ENCODE measurements around the gene ZNF414. TPM values are rescaled to one million over a fixed set of nuclear protein-coding genes. Genes with fewer than 3 reads are reported as not detected.

ZNF414 gene
- total and polyA plus RNA-seq, 2 of the 4 experiments (the other 2 are of a cell fraction) = 3.2 to 14.2 TPM

DNA sequence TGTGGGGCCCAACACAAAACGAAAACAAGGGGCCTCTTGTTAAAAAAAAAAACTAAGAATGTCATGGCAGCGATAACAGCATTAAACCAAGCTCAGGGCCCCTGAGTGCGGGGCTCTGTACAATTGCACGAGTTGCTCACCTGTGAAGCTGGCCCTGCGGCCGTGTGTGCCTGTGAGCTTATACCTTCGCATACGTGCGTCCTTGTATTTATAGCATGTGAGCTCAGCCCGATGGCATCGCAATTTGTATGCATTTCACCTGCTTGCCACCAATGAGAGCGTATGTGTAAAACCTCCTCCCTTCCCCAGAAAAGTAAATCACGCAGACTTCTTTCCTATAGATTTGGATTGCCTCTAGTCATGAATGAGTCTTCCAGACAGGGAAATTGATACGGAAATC, 52.1 kb downstream of the ZNF414 start:
- no peak for DNase-seq
- Histone ChIP-seq H3K4me2 (ENCODE audit: low read depth, low read length) (no peak overlapping the region), H2AK9ac (replicated peaks; ENCODE audit: low read depth, low read length, poor library complexity) (no peak overlapping the region), H2AFZ (replicated peaks; ENCODE audit: low read length, poor library complexity) (no peak overlapping the region), H2AK5ac (ENCODE audit: low read depth, low read length) (no peak overlapping the region), H2BK20ac (ENCODE audit: low read depth, low read length) (no peak overlapping the region), H4K20me1 (ENCODE audit: insufficient read depth, low read length) (peaks cover 96% of the 10 kb centered on the region), H3K9me3 (ENCODE audit: control insufficient read depth, insufficient read depth, low read length) (no peaks in the 10 kb centered on the region), H3K14ac (replicated peaks; ENCODE audit: low read depth, low read length) (no peak overlapping the region), H3K23ac (ENCODE audit: low read depth, low read length) (no peak overlapping the region), H4K8ac (ENCODE audit: low read depth in 2 of 2, low read length in 2 of 2) (no peak overlapping the region), H3K9me1 (ENCODE audit: insufficient read depth, low read length) (peaks cover 33% of the 10 kb centered on the region), H3K4me3 (ENCODE audit: insufficient read depth, low read depth, low read length) (no peak overlapping the region), H3K18ac (ENCODE audit: low read depth, low read length) (no peak overlapping the region), H2BK120ac (ENCODE audit: low read depth, low read length) (no peak overlapping the region), H3K4ac (ENCODE audit: low read depth, low read length) (no peak overlapping the region), H2BK5ac (ENCODE audit: low read depth, low read length, poor library complexity, severe bottlenecking) (no peak overlapping the region), H4K5ac (ENCODE audit: low read depth, low read length) (no peak overlapping the region), H3K27me3 (ENCODE audit: control insufficient read depth, insufficient read depth, low read length) (no peaks in the 10 kb centered on the region), H3K27ac (ENCODE audit: insufficient read depth, low read length) (no peak overlapping the region), H2BK15ac (ENCODE audit: low read depth, low read length) (no peak overlapping the region), H3K4me1 (ENCODE audit: control insufficient read depth, insufficient read depth, low read length) (peaks cover 39% of the 10 kb centered on the region), H3K79me1 (ENCODE audit: low read depth in 1 of 2, low read length in 2 of 2) (peaks cover 24 to 84% of the 10 kb centered on the region in 2 experiments), H4K91ac (ENCODE audit: insufficient read depth, low read depth, low read length) (no peak overlapping the region), H3K56ac (ENCODE audit: extremely low read depth, insufficient read depth, low read length) (no peak overlapping the region), H3K9ac (ENCODE audit: low read depth, low read length) (no peak overlapping the region), H3K36me3 (ENCODE audit: control insufficient read depth, insufficient read depth, low read length) (peaks cover 29% of the 10 kb centered on the region)
- 96% methylated on average over 7 of the region's 14 CpGs; no CpG with 5 or more reads in 1 of the 2 experiments for WGBS, 2 experiments (ENCODE audit: extremely low coverage in 2 of 2, insufficient read length in 1 of 2)
- dilution Hi-C loops (cut with HindIII; ENCODE audit: low sequenced_read_pairs, unreplicated experiment) = no loop called here
- ATAC-seq (ENCODE audit: low read depth) = no peak
- BruUV-seq (replicated peaks) = no TSS peak
- in situ Hi-C loops (cut with MboI; ENCODE audit: low sequenced_read_pairs) = no loop called here
- intact Hi-C loops (cut with micrococcal nuclease) = no loop called here
- no peak for TF ChIP-seq RAD21 (IDR thresholded peaks at IDR 0.05; ENCODE audit: low read length)
- TF ChIP-seq POLR2A (IDR thresholded peaks at IDR 0.05; ENCODE audit: low read depth, low read length) = no peak
- TF ChIP-seq, protein P1, sequence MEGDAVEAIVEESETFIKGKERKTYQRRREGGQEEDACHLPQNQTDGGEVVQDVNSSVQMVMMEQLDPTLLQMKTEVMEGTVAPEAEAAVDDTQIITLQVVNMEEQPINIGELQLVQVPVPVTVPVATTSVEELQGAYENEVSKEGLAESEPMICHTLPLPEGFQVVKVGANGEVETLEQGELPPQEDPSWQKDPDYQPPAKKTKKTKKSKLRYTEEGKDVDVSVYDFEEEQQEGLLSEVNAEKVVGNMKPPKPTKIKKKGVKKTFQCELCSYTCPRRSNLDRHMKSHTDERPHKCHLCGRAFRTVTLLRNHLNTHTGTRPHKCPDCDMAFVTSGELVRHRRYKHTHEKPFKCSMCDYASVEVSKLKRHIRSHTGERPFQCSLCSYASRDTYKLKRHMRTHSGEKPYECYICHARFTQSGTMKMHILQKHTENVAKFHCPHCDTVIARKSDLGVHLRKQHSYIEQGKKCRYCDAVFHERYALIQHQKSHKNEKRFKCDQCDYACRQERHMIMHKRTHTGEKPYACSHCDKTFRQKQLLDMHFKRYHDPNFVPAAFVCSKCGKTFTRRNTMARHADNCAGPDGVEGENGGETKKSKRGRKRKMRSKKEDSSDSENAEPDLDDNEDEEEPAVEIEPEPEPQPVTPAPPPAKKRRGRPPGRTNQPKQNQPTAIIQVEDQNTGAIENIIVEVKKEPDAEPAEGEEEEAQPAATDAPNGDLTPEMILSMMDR (conservative IDR thresholded peaks at IDR 0.05; ENCODE audit: low read depth, low read length) = no peak
- no peak for TF ChIP-seq CHD1 (IDR thresholded peaks at IDR 0.05; ENCODE audit: low read depth, low read length)
- no peak for TF ChIP-seq NFE2L2 (IDR thresholded peaks at IDR 0.05; ENCODE audit: low read depth, low read length)
- TF ChIP-seq CEBPB (IDR thresholded peaks at IDR 0.05; ENCODE audit: low read depth, low read length) = no peak
- no peak for TF ChIP-seq SMC3 (IDR thresholded peaks at IDR 0.05; ENCODE audit: low read depth, low read length)
- TF ChIP-seq USF2 (IDR thresholded peaks at IDR 0.05; ENCODE audit: low read depth, low read length) = no peak
- TF ChIP-seq MXI1 (IDR thresholded peaks at IDR 0.05; ENCODE audit: borderline replicate concordance, low read depth, low read length) = no peak
- TF ChIP-seq RFX5 (IDR thresholded peaks at IDR 0.05; ENCODE audit: low read depth, low read length) = no peak
- no peak for TF ChIP-seq MAFK (IDR thresholded peaks at IDR 0.05; ENCODE audit: low read depth, low read length)
- TF ChIP-seq, protein P2, sequence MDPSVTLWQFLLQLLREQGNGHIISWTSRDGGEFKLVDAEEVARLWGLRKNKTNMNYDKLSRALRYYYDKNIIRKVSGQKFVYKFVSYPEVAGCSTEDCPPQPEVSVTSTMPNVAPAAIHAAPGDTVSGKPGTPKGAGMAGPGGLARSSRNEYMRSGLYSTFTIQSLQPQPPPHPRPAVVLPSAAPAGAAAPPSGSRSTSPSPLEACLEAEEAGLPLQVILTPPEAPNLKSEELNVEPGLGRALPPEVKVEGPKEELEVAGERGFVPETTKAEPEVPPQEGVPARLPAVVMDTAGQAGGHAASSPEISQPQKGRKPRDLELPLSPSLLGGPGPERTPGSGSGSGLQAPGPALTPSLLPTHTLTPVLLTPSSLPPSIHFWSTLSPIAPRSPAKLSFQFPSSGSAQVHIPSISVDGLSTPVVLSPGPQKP (IDR thresholded peaks at IDR 0.05; ENCODE audit: borderline replicate concordance, low read depth, low read length) = no peak
- TF ChIP-seq MAZ (IDR thresholded peaks at IDR 0.05; ENCODE audit: borderline replicate concordance, low read depth, low read length) = no peak
- no peak for TF ChIP-seq BHLHE40 (IDR thresholded peaks at IDR 0.05; ENCODE audit: low read depth, low read length)
- no peak for TF ChIP-seq RCOR1 (IDR thresholded peaks at IDR 0.05; ENCODE audit: insufficient replicate concordance, low read length)
- TF ChIP-seq FOS (IDR thresholded peaks at IDR 0.05; ENCODE audit: low read depth, low read length) = no peak
- ChIA-PET CTCF (interaction anchor here (1.2 kb wide), 1 partner anchor 120 kb away, joined by 4 read pairs; no protein-coding TSS in a partner anchor), POLR2A (ENCODE audit: unreplicated experiment) (interaction anchor here (0.6 kb wide), 2 partner anchors 38 to 96 kb away, joined by 9 to 10 read pairs; no protein-coding TSS in a partner anchor)

Data from IMR-90 (cell line).